OCI-LY3 (cell line): ENCODE results near the gene FLT1.

Experiments
- EZH2phosphoT487 ChIP-seq: fragments of 200-600 bp; shearing (Covaris generic); IDR thresholded peaks from 2 replicates; pipeline ENCODE4 v1.6.1; 2018; ENCODE audit warnings: antibody characterized with exemption, mixed run types, low read depth
- TF ChIP-seq, protein P1 (sequence below): fragments of 200-600, 300-600 bp; sonication (generic); IDR thresholded peaks from 2 replicates; pipeline ENCODE4 v1.5.1; 2014; ENCODE audit warnings: antibody characterized with exemption, low read length, low read depth

DNA sequence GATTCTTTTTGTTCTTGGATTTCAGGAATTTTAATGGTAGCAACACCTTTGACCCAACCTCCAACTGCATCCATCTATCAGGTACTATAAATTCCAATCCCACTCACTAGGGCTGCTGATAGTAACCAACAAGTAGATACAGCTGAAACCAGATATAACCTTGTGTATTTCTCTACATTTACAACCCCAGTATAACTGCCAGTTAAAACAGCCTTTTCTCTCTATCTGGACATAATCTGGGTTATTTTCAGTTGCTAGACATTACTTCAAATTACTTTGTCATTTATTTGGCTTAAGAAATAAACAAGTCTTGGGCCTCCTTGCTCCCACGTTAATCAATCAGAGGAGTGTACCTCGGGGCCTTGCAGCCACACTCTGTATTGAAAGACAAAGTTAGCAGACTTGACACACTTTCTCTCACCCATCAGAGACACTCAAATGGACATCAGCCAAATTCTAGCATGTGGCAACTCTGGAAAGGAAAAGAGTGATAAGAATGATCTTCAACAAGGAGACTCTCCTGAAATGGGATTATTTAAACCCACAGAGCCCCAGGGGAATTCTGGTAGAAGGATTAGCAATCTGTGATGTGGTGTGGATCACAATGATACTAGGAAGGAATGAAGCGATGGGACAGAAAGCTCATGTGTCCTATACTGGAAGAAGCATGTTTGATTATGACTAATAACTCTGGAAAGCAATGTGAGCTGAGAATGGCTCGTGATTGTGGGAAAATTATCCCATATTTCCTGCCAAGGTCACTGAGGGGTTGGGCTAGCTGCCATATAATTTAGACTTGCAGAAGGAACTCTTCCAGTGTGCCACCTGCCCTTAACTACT lies 157.5 kb downstream of the FLT1 start:
- TF ChIP-seq, protein P1, sequence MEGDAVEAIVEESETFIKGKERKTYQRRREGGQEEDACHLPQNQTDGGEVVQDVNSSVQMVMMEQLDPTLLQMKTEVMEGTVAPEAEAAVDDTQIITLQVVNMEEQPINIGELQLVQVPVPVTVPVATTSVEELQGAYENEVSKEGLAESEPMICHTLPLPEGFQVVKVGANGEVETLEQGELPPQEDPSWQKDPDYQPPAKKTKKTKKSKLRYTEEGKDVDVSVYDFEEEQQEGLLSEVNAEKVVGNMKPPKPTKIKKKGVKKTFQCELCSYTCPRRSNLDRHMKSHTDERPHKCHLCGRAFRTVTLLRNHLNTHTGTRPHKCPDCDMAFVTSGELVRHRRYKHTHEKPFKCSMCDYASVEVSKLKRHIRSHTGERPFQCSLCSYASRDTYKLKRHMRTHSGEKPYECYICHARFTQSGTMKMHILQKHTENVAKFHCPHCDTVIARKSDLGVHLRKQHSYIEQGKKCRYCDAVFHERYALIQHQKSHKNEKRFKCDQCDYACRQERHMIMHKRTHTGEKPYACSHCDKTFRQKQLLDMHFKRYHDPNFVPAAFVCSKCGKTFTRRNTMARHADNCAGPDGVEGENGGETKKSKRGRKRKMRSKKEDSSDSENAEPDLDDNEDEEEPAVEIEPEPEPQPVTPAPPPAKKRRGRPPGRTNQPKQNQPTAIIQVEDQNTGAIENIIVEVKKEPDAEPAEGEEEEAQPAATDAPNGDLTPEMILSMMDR: no peak
- TF ChIP-seq EZH2phosphoT487: no peak
